Activated CD4-positive, alpha-beta T cell treated with anti-CD3 and anti-CD28 coated beads, Interleukin-2, amount 50 U/mL, for 24 hours (primary cell): ENCODE results near the gene CSRNP2.
A peak's percentile ranks its signal among the peaks of the same experiment; 100 is the strongest.
"Not testable (repeated sequence)": the region's sequence is repeated elsewhere in the genome, so short reads cannot be mapped to it uniquely, and the experiment has no call there.

Experiments
- DNase-seq, 2 donors: peaks; one replicate each; pipeline ENCODE4 v3.0.0-alpha.2; 2020; ENCODE audit warnings: low read depth in 1 of 2, low spot score in 1 of 2

The CSRNP2 gene

DNA sequence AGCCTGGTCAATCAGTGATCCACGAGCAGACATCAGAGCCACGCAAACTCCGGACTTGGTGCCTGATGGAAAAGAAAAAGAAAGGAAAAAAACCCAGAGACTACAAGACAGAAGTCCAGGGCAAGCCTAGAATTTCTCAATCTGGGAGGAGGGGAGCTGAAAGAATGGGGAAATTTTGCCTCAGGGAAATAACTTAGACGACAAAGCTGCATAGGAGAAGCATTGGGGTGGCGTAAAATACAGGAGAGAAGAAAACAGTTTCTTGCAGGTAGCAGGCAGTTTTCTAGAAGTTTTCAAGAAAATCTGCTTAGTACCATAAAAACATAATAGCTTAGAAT, 54.6 kb downstream of the CSRNP2 start:
- DNase-seq: no peak

- DNase-seq: peak in 1 of 2 donors; percentile 26
Measured at GRCh38 chr12:51028126-51028812, 55.1 kb downstream of the CSRNP2 start.

- no peak for DNase-seq
Measured at GRCh38 chr12:51027342-51027835, 56.0 kb downstream of the CSRNP2 start.

DNA sequence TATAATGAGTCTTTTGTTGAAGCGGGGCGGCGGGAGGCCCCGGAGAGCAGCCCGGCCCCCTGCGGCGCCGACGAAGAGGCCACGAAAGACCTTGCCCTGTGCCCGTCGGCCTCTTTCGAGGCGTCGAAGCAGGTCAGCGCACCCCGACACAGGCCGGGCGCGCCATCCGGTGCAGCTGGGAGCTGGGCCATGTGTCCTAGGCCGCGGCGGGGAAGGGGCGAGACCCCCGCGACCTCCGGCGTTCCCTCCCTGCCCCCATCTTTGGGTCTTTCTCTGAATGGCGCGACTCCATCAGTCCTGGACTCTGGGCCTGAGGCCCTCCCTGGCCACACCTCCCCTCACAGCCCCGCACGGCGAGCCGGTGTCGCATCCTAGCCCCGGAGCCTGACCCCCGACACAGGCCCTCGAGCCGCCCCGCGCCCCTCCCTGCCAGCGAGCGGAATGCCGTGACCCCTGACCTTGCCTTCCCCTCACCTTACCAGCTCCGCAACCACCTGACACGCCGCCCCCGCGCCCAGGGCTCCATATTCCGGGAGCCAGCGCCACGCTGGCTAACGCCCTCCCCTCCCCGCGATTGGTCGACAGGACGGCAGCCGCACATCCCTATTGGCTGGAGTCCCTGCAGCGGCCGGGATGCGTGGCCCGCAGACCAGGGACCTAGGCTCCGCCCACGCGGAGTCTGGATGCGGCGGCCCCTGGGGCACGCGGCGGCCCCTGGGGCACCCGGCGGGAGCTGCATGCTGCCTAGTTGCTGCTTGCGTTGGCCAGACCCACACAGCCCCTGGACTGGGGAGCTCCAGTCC, 57.4 kb downstream of the CSRNP2 start, which contains the start of gene SLC11A2:
Gene SLC11A2, minus strand, starts transcription at position 549 of the 803 bp plus-strand sequence. CDS start 15,656 bp downstream, outside the sequence.
- peak; percentile 82 to 90 for DNase-seq

DNA sequence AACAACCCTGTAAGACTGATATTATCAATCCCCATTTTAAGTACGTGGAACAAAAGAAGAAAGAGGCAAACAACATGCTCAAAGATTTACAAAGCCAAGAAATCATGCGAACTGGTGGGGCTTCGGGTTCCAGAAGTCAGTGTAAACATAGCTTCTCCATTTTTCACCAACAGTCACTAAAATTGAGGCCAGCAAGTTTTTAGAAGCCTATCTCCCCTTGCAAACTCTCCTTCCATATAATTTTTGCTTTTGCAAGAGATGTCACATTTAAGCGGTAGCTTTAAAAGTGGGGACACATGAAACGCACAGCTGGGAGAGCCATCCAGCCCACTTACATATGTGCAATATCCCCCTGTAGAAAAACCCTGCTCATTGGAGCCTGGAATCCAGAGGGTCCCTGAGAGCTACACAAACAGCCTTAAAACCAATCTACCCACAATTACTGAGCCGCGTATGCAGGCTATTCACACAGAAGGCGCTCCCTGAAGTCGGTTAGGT, 58.0 kb downstream of the CSRNP2 start:
- peak in 1 of 2 donors; percentile 5 for DNase-seq

DNA sequence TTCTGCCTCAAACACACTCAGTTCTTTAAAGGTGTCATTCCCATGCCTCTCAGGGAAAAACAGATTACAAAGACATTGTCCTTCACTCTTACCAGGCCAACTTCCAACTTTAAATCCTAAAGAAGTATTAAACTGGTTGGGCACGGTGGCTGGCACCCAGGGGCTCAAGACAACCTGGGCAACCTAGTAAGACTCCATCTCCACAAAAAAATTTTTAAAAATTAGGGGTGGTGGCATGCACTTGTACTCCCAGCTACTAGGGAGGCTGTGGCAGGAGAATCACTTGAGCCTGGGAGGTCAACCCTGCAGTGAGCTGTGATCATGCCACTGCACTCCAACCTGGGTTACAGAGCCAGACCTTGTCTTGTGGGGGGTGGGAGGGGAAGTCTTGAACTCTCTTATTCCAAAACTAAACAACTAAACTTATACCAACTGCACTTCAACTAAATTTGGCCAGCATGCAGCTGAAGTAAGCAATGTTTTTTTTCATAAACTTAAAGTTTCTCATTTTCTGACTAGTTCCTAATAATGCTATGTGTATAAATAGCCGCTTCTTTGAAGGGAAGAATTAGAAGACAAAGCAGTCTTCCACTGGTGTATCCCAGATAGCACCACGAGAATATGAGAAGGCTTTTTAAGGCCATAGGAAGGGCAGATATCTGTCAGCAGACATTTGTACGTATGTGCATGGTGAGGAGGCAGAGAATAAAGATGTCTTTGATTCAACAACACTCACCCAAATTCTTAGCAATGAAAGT, 59.6 kb downstream of the CSRNP2 start:
- no peak for DNase-seq

- DNase-seq: no peak
Measured at GRCh38 chr12:51021694-51022093, 61.7 kb downstream of the CSRNP2 start.

DNA sequence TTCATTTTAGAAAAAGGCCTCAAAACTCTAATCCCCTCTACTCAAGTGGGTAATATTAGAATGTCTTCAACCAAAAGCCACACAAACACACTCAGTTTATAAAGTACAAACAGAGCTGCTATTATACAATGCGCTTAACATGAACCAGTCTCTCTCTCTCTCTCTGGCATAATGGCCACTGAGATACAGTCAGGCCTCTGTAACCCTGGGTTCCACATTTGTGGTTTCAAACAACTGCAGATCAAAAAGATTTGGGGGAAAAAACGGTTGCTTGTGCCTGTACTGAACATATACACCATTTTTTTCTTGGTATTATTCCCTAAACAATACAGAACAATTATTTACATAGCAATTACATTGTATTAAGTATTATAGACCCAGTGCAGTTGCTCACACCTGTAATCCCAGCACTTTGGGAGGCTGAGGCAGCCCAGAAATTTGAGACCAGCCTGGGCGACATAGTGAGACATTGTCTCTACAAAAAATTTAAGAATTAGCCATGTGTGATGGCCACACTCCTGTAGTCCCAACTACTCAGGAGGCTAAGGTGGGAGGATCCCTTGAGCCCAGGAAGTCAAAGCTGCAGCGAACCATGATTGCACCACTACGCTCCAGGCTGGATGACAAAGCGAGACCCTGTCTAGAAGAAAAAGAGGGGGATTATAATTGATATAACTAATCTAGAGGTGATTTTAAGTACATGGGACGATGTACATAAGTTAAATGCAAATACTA, 62.8 kb downstream of the CSRNP2 start:
- DNase-seq: no peak

GRCh38 chr12:51019927-51020326, 63.5 kb downstream of the CSRNP2 start:
- no peak for DNase-seq

DNA sequence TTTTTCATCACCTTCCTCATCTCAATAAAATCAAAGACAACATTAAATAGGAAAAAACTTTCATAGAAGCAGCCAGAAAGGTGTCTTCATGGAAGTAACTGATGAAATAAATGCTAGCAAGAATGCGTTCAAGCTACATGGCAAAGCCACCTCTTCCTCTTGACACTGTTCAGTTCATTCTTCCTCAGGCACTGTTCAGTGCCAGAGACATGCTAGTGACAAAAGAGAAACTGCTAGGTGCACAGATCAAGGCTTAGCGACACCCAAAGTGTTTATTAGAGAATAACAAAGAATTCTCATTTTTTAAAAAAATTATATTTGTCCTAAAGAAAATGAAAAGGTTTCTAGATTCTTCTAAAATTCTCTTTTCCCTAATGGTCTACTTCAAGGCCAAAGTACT, 64.4 kb downstream of the CSRNP2 start:
- no peak for DNase-seq

DNA sequence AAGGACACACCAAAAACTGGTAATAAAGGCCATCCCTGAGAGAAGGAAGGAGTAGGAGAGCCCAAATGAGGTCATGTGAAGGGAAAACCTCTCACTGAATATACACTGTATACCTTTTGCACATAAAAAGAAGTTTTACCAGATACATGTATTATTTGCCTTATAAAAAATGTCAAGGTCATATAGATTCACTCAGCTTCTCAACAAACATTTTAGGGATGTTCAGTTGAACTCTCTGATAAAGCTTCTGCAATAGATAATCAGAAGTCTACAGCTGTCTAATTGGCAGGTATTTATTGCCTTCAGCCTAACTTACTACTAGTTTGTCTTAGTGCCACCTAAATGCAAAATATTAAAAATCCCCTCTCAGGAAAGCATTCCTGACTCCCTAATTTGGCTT, 65.9 kb downstream of the CSRNP2 start:
- no peak for DNase-seq

DNA sequence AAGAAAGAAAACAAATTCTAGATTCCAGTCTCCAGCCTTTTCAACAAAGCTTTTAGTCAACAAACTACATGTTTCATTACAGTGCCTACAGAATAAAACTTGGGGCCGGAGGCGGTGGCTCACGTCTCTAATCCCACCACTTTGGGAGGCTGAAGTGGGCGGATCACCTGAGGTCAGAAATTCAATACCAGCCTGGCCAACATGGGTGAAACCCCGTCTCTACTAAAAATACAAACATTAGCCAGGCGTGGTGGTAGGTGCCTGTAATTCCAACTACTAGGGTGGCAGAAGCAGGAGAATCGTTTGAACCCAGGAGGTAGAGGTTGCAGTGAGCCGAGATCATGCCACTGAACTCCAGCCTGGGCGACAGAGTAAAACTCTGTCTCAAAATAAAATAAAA, 68.9 kb downstream of the CSRNP2 start:
- not testable (repeated sequence) for DNase-seq

GRCh38 chr12:51013441-51013840, 70.0 kb downstream of the CSRNP2 start:
- no peak for DNase-seq

DNA sequence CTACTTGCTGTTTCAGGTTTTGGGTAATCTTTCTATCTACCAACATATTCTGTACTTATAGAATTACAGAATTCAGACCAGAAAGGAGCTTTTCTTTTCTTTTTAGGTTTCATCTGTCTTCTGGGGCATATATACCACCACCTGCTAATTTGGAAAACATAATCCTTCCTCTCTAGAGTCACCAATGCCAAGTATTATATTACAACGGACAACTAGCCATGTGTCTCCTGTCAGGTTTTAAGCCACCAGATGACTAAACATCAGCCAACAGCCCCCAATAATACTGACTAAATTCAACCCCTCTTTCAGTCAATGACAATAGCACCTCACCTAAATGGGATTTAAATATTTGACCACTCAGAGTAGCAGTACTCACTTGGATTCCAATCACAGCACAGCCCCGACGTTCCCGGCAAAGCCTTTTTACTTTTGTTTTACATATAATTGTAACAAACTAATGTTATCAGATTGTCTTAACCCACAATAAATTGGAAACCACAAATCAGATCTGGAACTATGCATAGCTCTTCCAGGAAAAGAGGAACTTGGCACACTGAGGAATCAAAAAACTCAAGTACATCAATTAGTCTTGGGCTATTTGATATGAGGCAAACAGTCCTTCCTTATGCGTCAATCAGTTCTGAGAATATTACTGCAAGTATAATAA, 70.7 kb downstream of the CSRNP2 start:
- no peak for DNase-seq

GRCh38 chr12:51011955-51012354, 71.4 kb downstream of the CSRNP2 start:
- no peak for DNase-seq
